Measurements from ENCODE around the gene PLA2G4B. TPM values are rescaled to one million over a fixed set of nuclear protein-coding genes. Genes with fewer than 3 reads are reported as not detected.

The PLA2G4B gene
- total RNA-seq, 2 donors from 2014 or later, result 6.9 to 10.1 TPM

DNA sequence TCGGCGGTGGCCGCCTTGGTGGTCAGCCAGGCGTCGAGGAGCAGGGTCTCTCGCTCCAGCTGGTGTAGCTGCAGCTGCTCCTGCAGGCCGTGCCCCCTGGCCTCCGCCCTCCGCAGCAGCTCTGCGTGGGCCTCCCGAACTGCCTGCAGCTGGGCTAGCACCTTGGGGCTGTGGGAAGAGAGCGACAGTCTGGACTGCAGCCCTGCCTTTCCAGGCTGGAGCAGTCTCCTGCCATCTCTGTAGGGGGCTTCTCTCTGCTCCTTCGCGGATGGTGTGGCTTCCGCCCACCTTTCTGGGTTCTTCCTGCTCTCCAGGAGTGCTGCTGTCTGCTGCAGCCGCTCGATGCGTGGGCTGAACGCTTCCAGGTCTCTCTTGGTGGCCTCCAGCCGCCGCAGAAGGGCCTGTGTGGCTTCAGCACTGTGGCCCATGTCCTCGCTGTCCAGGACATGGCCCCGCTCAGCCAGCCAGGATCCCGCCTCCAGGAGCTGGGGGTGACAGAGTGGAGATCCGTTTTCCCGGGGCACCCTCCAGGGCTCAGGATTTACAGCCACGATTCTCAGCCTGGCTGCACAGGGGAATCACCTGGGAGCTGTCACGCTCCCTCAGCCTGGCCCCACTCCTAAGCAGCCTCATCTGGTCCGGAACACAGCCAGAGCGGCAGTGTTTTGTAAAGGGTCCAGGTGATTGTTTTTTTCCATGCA lies 16.8 kb downstream of the PLA2G4B start:
- Mint-ChIP-seq H3K4me1 (peaks cover 5% of the 10 kb centered on the region), H3K27ac (no peak overlapping the region), H3K27me3 (ENCODE audit: insufficient read depth) (peaks cover 1% of the 10 kb centered on the region), H3K36me3 (ENCODE audit: low read depth) (no peaks in the 10 kb centered on the region), H3K4me3 (no peak overlapping the region), H3K9me3 (no peaks in the 10 kb centered on the region)
- H3K4me3 ChIP-seq (ENCODE audit: low read length), result no peak overlapping the region
- no peaks in the 10 kb centered on the region for H3K4me1 ChIP-seq (ENCODE audit: control insufficient read depth, insufficient read depth, low read length)
- H3K9me3 ChIP-seq (ENCODE audit: control insufficient read depth, low read length), result no peaks in the 10 kb centered on the region
- DNase-seq, result no peak
- no peaks in the 10 kb centered on the region for H3K27me3 ChIP-seq (ENCODE audit: control insufficient read depth, insufficient read depth, low read length, poor library complexity, severe bottlenecking)
- TF ChIP-seq, protein P1, sequence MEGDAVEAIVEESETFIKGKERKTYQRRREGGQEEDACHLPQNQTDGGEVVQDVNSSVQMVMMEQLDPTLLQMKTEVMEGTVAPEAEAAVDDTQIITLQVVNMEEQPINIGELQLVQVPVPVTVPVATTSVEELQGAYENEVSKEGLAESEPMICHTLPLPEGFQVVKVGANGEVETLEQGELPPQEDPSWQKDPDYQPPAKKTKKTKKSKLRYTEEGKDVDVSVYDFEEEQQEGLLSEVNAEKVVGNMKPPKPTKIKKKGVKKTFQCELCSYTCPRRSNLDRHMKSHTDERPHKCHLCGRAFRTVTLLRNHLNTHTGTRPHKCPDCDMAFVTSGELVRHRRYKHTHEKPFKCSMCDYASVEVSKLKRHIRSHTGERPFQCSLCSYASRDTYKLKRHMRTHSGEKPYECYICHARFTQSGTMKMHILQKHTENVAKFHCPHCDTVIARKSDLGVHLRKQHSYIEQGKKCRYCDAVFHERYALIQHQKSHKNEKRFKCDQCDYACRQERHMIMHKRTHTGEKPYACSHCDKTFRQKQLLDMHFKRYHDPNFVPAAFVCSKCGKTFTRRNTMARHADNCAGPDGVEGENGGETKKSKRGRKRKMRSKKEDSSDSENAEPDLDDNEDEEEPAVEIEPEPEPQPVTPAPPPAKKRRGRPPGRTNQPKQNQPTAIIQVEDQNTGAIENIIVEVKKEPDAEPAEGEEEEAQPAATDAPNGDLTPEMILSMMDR (conservative IDR thresholded peaks at IDR 0.05), result no peak
- 79% methylated on average over 28 to 30 of the region's 30 CpGs for WGBS, 2 experiments (ENCODE audit: insufficient coverage in 1 of 2, insufficient read length in 1 of 2)
- H3K9ac ChIP-seq (ENCODE audit: extremely low read depth, low read length, poor library complexity, severe bottlenecking), result no peak overlapping the region
- H3K27ac ChIP-seq (ENCODE audit: low read depth, low read length), result no peak overlapping the region
- H3K36me3 ChIP-seq (ENCODE audit: control insufficient read depth, insufficient read depth, low read length), result no peaks in the 10 kb centered on the region

DNA sequence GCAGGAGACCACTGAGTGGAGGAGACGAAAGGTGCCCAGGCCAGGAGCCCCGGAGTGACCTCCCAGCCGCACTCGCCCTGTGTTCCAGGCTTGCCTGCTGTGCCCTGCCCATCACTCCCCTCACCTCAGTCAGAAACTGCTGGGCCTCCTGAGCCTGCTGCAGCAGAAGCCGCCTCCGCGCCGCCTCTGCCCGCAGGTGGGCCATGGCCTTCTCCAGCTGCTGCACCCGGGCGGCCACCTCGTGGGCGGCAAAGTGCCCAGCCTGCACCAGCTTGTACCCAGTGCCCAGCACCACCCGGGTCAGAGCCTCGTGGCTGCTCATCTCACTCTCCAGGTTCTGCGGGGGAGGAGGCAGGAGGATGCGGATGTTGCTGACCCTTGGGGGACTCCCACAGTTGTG lies 17.6 kb downstream of the PLA2G4B start:
- no peak for DNase-seq
- no peaks in the 10 kb centered on the region for H3K27me3 ChIP-seq (ENCODE audit: control insufficient read depth, insufficient read depth, low read length, poor library complexity, severe bottlenecking)
- no peaks in the 10 kb centered on the region for H3K36me3 ChIP-seq (ENCODE audit: control insufficient read depth, insufficient read depth, low read length)
- Mint-ChIP-seq H3K9me3 (no peaks in the 10 kb centered on the region), H3K27ac (no peak overlapping the region), H3K27me3 (ENCODE audit: insufficient read depth) (peaks cover under 1% of the 10 kb centered on the region), H3K4me1 (peaks cover 5% of the 10 kb centered on the region), H3K4me3 (no peak overlapping the region), H3K36me3 (ENCODE audit: low read depth) (no peaks in the 10 kb centered on the region)
- no peak overlapping the region for H3K4me3 ChIP-seq (ENCODE audit: low read length)
- TF ChIP-seq, protein P1 (conservative IDR thresholded peaks at IDR 0.05), result no peak
- H3K27ac ChIP-seq (ENCODE audit: low read depth, low read length), result no peak overlapping the region
- no peaks in the 10 kb centered on the region for H3K4me1 ChIP-seq (ENCODE audit: control insufficient read depth, insufficient read depth, low read length)
- no peaks in the 10 kb centered on the region for H3K9me3 ChIP-seq (ENCODE audit: control insufficient read depth, low read length)
- WGBS, 2 experiments (ENCODE audit: insufficient coverage in 1 of 2, insufficient read length in 1 of 2), result 90 to 94% methylated on average over 7 to 17 of the region's 17 CpGs
- H3K9ac ChIP-seq (ENCODE audit: extremely low read depth, low read length, poor library complexity, severe bottlenecking), result no peak overlapping the region

DNA sequence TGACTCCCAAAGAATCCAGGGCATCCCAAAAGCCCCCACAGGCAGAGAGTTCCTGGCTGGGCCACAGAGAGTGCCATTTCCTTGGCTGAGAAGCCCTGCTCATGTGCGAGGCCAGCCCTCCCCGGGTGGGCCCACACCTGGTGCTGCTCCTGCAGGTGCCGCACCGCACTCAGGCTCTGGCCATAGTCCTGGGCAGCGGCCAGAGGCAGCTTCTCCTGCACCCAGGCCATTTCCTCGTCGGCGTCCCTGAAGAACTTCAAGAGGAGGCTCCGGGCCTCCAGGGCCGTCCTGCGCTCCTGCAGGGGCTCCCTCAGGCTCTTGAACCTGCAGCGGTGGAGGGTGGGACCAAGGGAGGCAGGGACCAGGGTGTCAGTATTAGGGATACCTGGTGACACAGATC lies 18.1 kb downstream of the PLA2G4B start:
- no peaks in the 10 kb centered on the region for H3K36me3 ChIP-seq (ENCODE audit: control insufficient read depth, insufficient read depth, low read length)
- TF ChIP-seq, protein P1 (conservative IDR thresholded peaks at IDR 0.05), result no peak
- 92 to 93% methylated on average over 4 to 12 of the region's 12 CpGs for WGBS, 2 experiments (ENCODE audit: insufficient coverage in 1 of 2, insufficient read length in 1 of 2)
- H3K4me3 ChIP-seq (ENCODE audit: low read length), result no peak overlapping the region
- H3K27me3 Mint-ChIP-seq (ENCODE audit: insufficient read depth), result no peaks in the 10 kb centered on the region
- no peak for DNase-seq
- H3K4me1 Mint-ChIP-seq, result peaks cover 5% of the 10 kb centered on the region
- no peaks in the 10 kb centered on the region for H3K9me3 ChIP-seq (ENCODE audit: control insufficient read depth, low read length)
- no peaks in the 10 kb centered on the region for H3K9me3 Mint-ChIP-seq
- no peak overlapping the region for H3K27ac Mint-ChIP-seq
- H3K27ac ChIP-seq (ENCODE audit: low read depth, low read length), result no peak overlapping the region
- no peak overlapping the region for H3K4me3 Mint-ChIP-seq
- no peaks in the 10 kb centered on the region for H3K4me1 ChIP-seq (ENCODE audit: control insufficient read depth, insufficient read depth, low read length)
- H3K36me3 Mint-ChIP-seq (ENCODE audit: low read depth), result no peaks in the 10 kb centered on the region
- H3K27me3 ChIP-seq (ENCODE audit: control insufficient read depth, insufficient read depth, low read length, poor library complexity, severe bottlenecking), result no peaks in the 10 kb centered on the region
- no peak overlapping the region for H3K9ac ChIP-seq (ENCODE audit: extremely low read depth, low read length, poor library complexity, severe bottlenecking)
